SK-N-SH (cell line): ENCODE data around the gene PCP4L1. TPM values are rescaled to one million over a fixed set of nuclear protein-coding genes. Genes with fewer than 3 reads are reported as not detected.

ENCODE experiments used
- CTCF ChIA-PET: fragments of 300-600, 350-600 bp; formaldehyde crosslinking; extraction: SDS; loops from one replicate; lab custom pipeline; 2021; lab: Yijun Ruan, JAX
- POLR2A ChIA-PET: fragments of 350-600 bp; sonication (Branson Sonifier 250); formaldehyde crosslinking; extraction: SDS; loops from one replicate; lab custom pipeline; 2020; ENCODE audit warnings: antibody characterized with exemption, inconsistent platforms; lab: Yijun Ruan, JAX
- DNase-seq: peaks from one replicate; pipeline ENCODE4 v3.0.0; 2012
- H2AFZ ChIP-seq: fragments of 200-600 bp; sonication (generic); 2 replicates; pipeline ENCODE4 v1.8.1; 2016; ENCODE audit warnings: antibody characterized with exemption, mild to moderate bottlenecking, low read depth
- H3F3A ChIP-seq: fragments of 200-600 bp; sonication (generic); replicated peaks from 2 replicates; pipeline ENCODE3; 2016; ENCODE audit warnings: antibody characterized with exemption, mild to moderate bottlenecking; ENCODE audit not compliant: insufficient read depth
- H3K27ac ChIP-seq, 2 experiments: fragments of 200-500 bp in 1 of 2; fragments of 200-600 bp in 1 of 2; sonication (Bioruptor generic) in 1 of 2; sonication (generic), shearing (Covaris generic) in 1 of 2; 2 replicates each; pipeline versions ENCODE4 v1.5.1 to v1.6.1; 2014 to 2016; ENCODE audit warnings: low read depth in 2 of 2, inconsistent platforms in 1 of 2, low read length in 1 of 2, mild to moderate bottlenecking in 1 of 2, mixed read lengths in 1 of 2
- H3K27me3 ChIP-seq: fragments of 200-600 bp; sonication (generic), shearing (Covaris generic); 2 replicates; pipeline ENCODE4 v1.6.1; 2016; ENCODE audit warnings: mixed run types; ENCODE audit not compliant: insufficient read depth
- H3K36me3 ChIP-seq, 2 experiments: fragments of 200-500 bp in 1 of 2; fragments of 200-600 bp in 1 of 2; sonication (Bioruptor generic) in 1 of 2; sonication (generic) in 1 of 2; replicated peaks in 1 of 2; 2 replicates each; pipeline versions ENCODE3 to v1.5.1; 2014 to 2016; ENCODE audit warnings: low read length in 1 of 2, mild to moderate bottlenecking in 1 of 2; ENCODE audit not compliant: insufficient read depth in 2 of 2, control insufficient read depth in 1 of 2
- H3K4me1 ChIP-seq, 2 experiments: fragments of 200-500 bp in 1 of 2; fragments of 200-600 bp in 1 of 2; sonication (Bioruptor generic) in 1 of 2; sonication (generic), shearing (Covaris generic) in 1 of 2; 2 replicates each; pipeline versions ENCODE4 v1.5.1 to v1.6.1; 2014 to 2016; ENCODE audit warnings: low read depth in 1 of 2, low read length in 1 of 2, mixed run types in 1 of 2; ENCODE audit not compliant: insufficient read depth in 2 of 2, control insufficient read depth in 1 of 2
- H3K4me2 ChIP-seq: fragments of 200-600 bp; sonication (generic), shearing (Covaris generic); 2 replicates; pipeline ENCODE4 v1.6.1; 2017; ENCODE audit warnings: mixed run types
- H3K4me3 ChIP-seq, 2 experiments: fragments of 200-500 bp in 1 of 2; fragments of 200-600 bp in 1 of 2; sonication (Bioruptor generic) in 1 of 2; sonication (generic), shearing (Covaris generic) in 1 of 2; 2 replicates each; pipeline versions ENCODE4 v1.5.1 to v1.8.1; 2014 to 2016; ENCODE audit warnings: low read depth in 2 of 2, inconsistent platforms in 1 of 2, low read length in 1 of 2, mild to moderate bottlenecking in 1 of 2, mixed read lengths in 1 of 2, moderate library complexity in 1 of 2
- H3K79me2 ChIP-seq: fragments of 200-600 bp; sonication (generic); 2 replicates; pipeline ENCODE4 v1.8.1; 2017; ENCODE audit warnings: mild to moderate bottlenecking; ENCODE audit not compliant: insufficient read depth
- H3K9ac ChIP-seq: fragments of 200-600 bp; sonication (generic); 2 replicates; pipeline ENCODE4 v1.6.1; 2017; ENCODE audit warnings: mixed run types
- H3K9me2 ChIP-seq: fragments of 200-600 bp; sonication (generic); 2 replicates; pipeline ENCODE4 v1.6.1; 2017; ENCODE audit warnings: mixed run types
- H3K9me3 ChIP-seq: fragments of 200-600 bp; sonication (generic); 2 replicates; pipeline ENCODE4 v1.6.1; 2017; ENCODE audit warnings: mixed run types, mild to moderate bottlenecking, moderate library complexity
- H4K20me1 ChIP-seq: fragments of 200-600 bp; sonication (generic); 2 replicates; pipeline ENCODE4 v1.6.1; 2017; ENCODE audit warnings: mild to moderate bottlenecking, mixed run types; ENCODE audit not compliant: insufficient read depth
- CHD2 ChIP-seq: fragments of 150-350 bp; IDR thresholded peaks from 2 replicates; pipeline ENCODE4 v1.6.1; 2018; ENCODE audit warnings: low read length; ENCODE audit not compliant: partially characterized antibody
- ELF1 ChIP-seq: IDR thresholded peaks from 2 replicates; pipeline ENCODE4 v1.4.0; 2012
- EP300 ChIP-seq, 2 experiments: IDR thresholded peaks; 2 replicates each; pipeline versions ENCODE4 v1.4.0 to v1.6.1; 2012; ENCODE audit warnings: borderline replicate concordance in 1 of 2, low read depth in 1 of 2, low read length in 1 of 2
- EZH2phosphoT487 ChIP-seq: fragments of 200-600 bp; sonication (generic); IDR thresholded peaks from 2 replicates; pipeline ENCODE4 v1.6.1; 2017; ENCODE audit warnings: low read depth, mixed run types, mild to moderate bottlenecking, antibody characterized with exemption, moderate library complexity, borderline replicate concordance
- FOXJ3 ChIP-seq: sonication (generic); formaldehyde crosslinking; IDR thresholded peaks from 2 replicates; pipeline ENCODE4 v1.5.1; 2020; ENCODE audit warnings: mild to moderate bottlenecking, missing genetic modification reagents
- FOXM1 ChIP-seq: IDR thresholded peaks from 2 replicates; pipeline ENCODE4 v1.4.0; 2012; ENCODE audit warnings: low read depth, mild to moderate bottlenecking
- GATA2 ChIP-seq: sonication (generic); formaldehyde crosslinking; IDR thresholded peaks from 2 replicates; pipeline ENCODE4 v1.5.0; 2020; ENCODE audit warnings: mild to moderate bottlenecking, missing genetic modification reagents
- JUND ChIP-seq: IDR thresholded peaks from 2 replicates; pipeline ENCODE4 v1.4.0; 2012
- MXI1 ChIP-seq: IDR thresholded peaks from 2 replicates; pipeline ENCODE4 v1.6.1; 2012; ENCODE audit warnings: mild to moderate bottlenecking, low read depth, low read length, improper control_type of control experiment
- NFIC ChIP-seq: IDR thresholded peaks from 2 replicates; pipeline ENCODE4 v1.4.0; 2012; ENCODE audit warnings: borderline replicate concordance
- NRF1 ChIP-seq: IDR thresholded peaks from 2 replicates; pipeline ENCODE4 v1.6.1; 2012; ENCODE audit warnings: low read depth, mild to moderate bottlenecking, low read length
- RCOR1 ChIP-seq: fragments of 150-350 bp; IDR thresholded peaks from 2 replicates; pipeline ENCODE4 v1.6.1; 2017; ENCODE audit warnings: antibody characterized with exemption, low read length
- RXRA ChIP-seq: IDR thresholded peaks from 2 replicates; pipeline ENCODE4 v1.4.0; 2012; ENCODE audit warnings: low read depth, mild to moderate bottlenecking, borderline replicate concordance
- SMC3 ChIP-seq: IDR thresholded peaks from 2 replicates; pipeline ENCODE4 v1.6.1; 2012; ENCODE audit warnings: low read depth, low read length, improper control_type of control experiment
- TAF1 ChIP-seq: IDR thresholded peaks from 2 replicates; pipeline ENCODE4 v1.6.1; 2012; ENCODE audit warnings: low read depth, mild to moderate bottlenecking, low read length, moderate library complexity, borderline replicate concordance
- TCF12 ChIP-seq: IDR thresholded peaks from 2 replicates; pipeline ENCODE4 v1.4.0; 2012
- YY1 ChIP-seq: IDR thresholded peaks from 2 replicates; pipeline ENCODE4 v1.4.0; 2012; ENCODE audit warnings: low read depth, mild to moderate bottlenecking
- WGBS: methylation state at CpG from one replicate; pipeline ENCODE4 v1.1.6; 2017; ENCODE audit warnings: low lambda C conversion rate; 5-methylcytosine and 5-hydroxymethylcytosine counted together
- polyA plus RNA-seq, 3 experiments: library from polyadenylated mRNA; depleted of rRNA; stranded (reverse); fragments of >200 nt; gene quantifications; 2 replicates each; pipeline ENCODE4 v1.2.3, GENCODE V29; 2012
- TF ChIP-seq, protein P1 (sequence below): IDR thresholded peaks from 2 replicates; pipeline ENCODE4 v1.4.0; 2012; ENCODE audit warnings: low read depth, borderline replicate concordance
- TF ChIP-seq, protein P2 (sequence below): IDR thresholded peaks from 2 replicates; pipeline ENCODE4 v1.4.0; 2012; ENCODE audit warnings: low read depth
- TF ChIP-seq, protein P3 (sequence below): IDR thresholded peaks from 2 replicates; pipeline ENCODE4; 2012

Gene PCP4L1
- polyA plus RNA-seq, 1 of the 3 experiments (the other 2 are of a cell fraction) = not detected

DNA sequence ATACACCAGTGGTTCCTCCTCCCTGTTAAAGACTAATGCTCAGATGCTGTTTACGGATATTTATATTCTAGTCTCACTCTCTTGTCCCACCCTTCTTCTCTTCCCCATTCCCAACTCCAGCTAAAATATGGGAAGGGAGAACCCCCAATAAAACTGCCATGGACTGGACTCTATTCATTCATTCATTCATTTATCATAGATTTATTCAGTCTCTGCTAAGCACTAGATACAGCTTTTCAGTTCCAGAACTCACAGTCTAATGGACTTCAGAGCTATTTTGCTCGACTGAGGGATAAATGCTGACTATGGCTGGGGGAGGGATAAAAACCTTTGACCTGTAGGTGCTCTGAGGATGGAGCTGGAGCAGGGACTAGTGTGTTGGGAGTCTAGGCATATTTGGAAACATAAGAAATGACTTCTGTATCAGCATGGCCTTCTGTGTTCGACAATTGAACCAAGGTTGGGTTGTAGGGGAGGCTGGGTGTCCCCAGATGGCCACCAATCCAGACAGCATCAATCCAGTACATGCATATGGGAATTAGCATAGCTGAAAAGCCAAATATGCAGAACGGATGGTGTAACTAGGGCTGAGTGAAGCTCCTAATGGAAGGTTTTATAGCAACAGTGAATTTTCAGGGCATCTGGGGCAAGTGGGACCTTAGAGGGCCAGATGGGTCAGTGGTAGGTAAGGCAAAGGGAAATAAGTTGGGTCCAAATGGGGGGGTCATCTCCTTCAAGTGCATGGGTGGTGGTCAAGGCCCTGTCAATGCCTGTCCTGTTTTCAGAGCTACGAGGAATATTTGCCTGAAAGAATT lies 39.3 kb upstream of the PCP4L1 start:
- H3K36me3 ChIP-seq = peaks cover 3 to 8% of the 10 kb centered on the region in 2 experiments
- H2AFZ ChIP-seq = no peak overlapping the region
- no peaks in the 10 kb centered on the region for H3K9me3 ChIP-seq
- no peaks in the 10 kb centered on the region for H3K9me2 ChIP-seq
- 85% methylated on average over 5 of the region's 5 CpGs for whole genome bisulfite sequencing
- no peaks in the 10 kb centered on the region; a peak in 1 of 4 replicates for H3K4me1 ChIP-seq
- POLR2A ChIA-PET = interaction anchor here (0.6 to 1.7 kb wide), 2 partner anchors 17 to 31 kb away, joined by 4 to 6 read pairs; partner anchors contain the start of gene NDUFS2
- no peaks in the 10 kb centered on the region for H3K79me2 ChIP-seq
- CTCF ChIA-PET = interaction anchor here (0.7 to 6.0 kb wide), 10 partner anchors 7 to 843 kb away, joined by 3 to 40 read pairs (median 4); partner anchors contain the start of genes NDUFS2 and TOMM40L
- no peak overlapping the region for H3K4me3 ChIP-seq
- DNase-seq = no peak
- H3K27me3 ChIP-seq = no peaks in the 10 kb centered on the region
- no peaks in the 10 kb centered on the region for H4K20me1 ChIP-seq
- H3K4me2 ChIP-seq = no peak overlapping the region
- H3F3A ChIP-seq = no peaks in the 10 kb centered on the region
- TF ChIP-seq, protein P1, sequence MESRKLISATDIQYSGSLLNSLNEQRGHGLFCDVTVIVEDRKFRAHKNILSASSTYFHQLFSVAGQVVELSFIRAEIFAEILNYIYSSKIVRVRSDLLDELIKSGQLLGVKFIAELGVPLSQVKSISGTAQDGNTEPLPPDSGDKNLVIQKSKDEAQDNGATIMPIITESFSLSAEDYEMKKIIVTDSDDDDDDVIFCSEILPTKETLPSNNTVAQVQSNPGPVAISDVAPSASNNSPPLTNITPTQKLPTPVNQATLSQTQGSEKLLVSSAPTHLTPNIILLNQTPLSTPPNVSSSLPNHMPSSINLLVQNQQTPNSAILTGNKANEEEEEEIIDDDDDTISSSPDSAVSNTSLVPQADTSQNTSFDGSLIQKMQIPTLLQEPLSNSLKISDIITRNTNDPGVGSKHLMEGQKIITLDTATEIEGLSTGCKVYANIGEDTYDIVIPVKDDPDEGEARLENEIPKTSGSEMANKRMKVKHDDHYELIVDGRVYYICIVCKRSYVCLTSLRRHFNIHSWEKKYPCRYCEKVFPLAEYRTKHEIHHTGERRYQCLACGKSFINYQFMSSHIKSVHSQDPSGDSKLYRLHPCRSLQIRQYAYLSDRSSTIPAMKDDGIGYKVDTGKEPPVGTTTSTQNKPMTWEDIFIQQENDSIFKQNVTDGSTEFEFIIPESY = no peak
- no peak for TF ChIP-seq TAF1
- no peak for TF ChIP-seq NFIC
- no peak for TF ChIP-seq GATA2 (CRISPR knock-in tag)
- no peak for TF ChIP-seq RCOR1
- TF ChIP-seq FOXM1 = no peak
- TF ChIP-seq ELF1 = no peak
- TF ChIP-seq NRF1 = no peak
- no peak for TF ChIP-seq YY1
- TF ChIP-seq TCF12 = no peak
- TF ChIP-seq JUND = no peak
- TF ChIP-seq, protein P2, sequence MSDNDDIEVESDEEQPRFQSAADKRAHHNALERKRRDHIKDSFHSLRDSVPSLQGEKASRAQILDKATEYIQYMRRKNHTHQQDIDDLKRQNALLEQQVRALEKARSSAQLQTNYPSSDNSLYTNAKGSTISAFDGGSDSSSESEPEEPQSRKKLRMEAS = no peak
- TF ChIP-seq FOXJ3 (CRISPR knock-in tag) = no peak
- TF ChIP-seq SMC3 = no peak
- TF ChIP-seq, protein P3, sequence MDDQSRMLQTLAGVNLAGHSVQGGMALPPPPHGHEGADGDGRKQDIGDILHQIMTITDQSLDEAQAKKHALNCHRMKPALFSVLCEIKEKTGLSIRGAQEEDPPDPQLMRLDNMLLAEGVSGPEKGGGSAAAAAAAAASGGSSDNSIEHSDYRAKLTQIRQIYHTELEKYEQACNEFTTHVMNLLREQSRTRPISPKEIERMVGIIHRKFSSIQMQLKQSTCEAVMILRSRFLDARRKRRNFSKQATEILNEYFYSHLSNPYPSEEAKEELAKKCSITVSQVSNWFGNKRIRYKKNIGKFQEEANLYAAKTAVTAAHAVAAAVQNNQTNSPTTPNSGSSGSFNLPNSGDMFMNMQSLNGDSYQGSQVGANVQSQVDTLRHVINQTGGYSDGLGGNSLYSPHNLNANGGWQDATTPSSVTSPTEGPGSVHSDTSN = no peak
- no peak for TF ChIP-seq EP300 (IDR thresholded peaks at IDR 0.05; ENCODE audit: borderline replicate concordance in 1 of 2, low read depth in 1 of 2, low read length in 1 of 2)
- TF ChIP-seq CHD2 = no peak
- TF ChIP-seq MXI1 = no peak
- TF ChIP-seq RXRA = no peak
- TF ChIP-seq EZH2phosphoT487 = no peak
- TF ChIP-seq, all 33 proteins: peak for 0
- H3K27ac ChIP-seq = no peak overlapping the region
- H3K9ac ChIP-seq = no peak overlapping the region
